Epithelial cell of esophagus (primary cell): Measurements from ENCODE around the gene DCXR.

Experiments
- DNase-seq: peaks from one replicate; pipeline ENCODE4 v3.0.0; 2010; ENCODE audit warnings: low read depth
- H3K4me3 ChIP-seq: 2 replicates; pipeline ENCODE4 v1.5.1; 2011; ENCODE audit warnings: mild to moderate bottlenecking, low read length, control low read depth
- CTCF ChIP-seq: IDR thresholded peaks from 2 replicates; pipeline ENCODE4 v1.5.1; 2011; ENCODE audit warnings: low read depth, mild to moderate bottlenecking, low read length, control low read depth, inconsistent platforms; ENCODE audit not compliant: insufficient read depth; ENCODE audit errors: missing control alignments

The DCXR gene

GRCh38 chr17:82083009-82083408 is 45.5 kb upstream of the DCXR start:
- no peak for DNase-seq
- no peak overlapping the region for H3K4me3 ChIP-seq
- no peak for TF ChIP-seq CTCF

GRCh38 chr17:82082456-82082855 is 45.0 kb upstream of the DCXR start:
- TF ChIP-seq CTCF = no peak
- no peak for DNase-seq
- no peak overlapping the region for H3K4me3 ChIP-seq

GRCh38 chr17:82081966-82082365 is 44.5 kb upstream of the DCXR start:
- DNase-seq = no peak
- no peak for TF ChIP-seq CTCF
- H3K4me3 ChIP-seq = no peak overlapping the region

GRCh38 chr17:82081546-82081945 is 44.0 kb upstream of the DCXR start:
- H3K4me3 ChIP-seq = no peak overlapping the region
- no peak for TF ChIP-seq CTCF
- no peak for DNase-seq

GRCh38 chr17:82080789-82081464 is 43.4 kb upstream of the DCXR start:
- no peak for TF ChIP-seq CTCF
- H3K4me3 ChIP-seq = no peak overlapping the region
- DNase-seq = no peak

- DNase-seq = no peak
- TF ChIP-seq CTCF = no peak
- H3K4me3 ChIP-seq = no peak overlapping the region
Observed at GRCh38 chr17:82080048-82080788, 42.7 kb upstream of the DCXR start.
